HT-29 (cell line): ENCODE measurements around the gene LGR4. TPM values are rescaled to one million over a fixed set of nuclear protein-coding genes. Genes with fewer than 3 reads are reported as not detected.
"Not testable (repeated sequence)": the region's sequence is repeated elsewhere in the genome, so short reads cannot be mapped to it uniquely, and the experiment has no call there.

Experiments used
- DNase-seq: peaks from one replicate; pipeline ENCODE4 v3.0.0-alpha.2; 2015; ENCODE audit warnings: low spot score
- total RNA-seq: library from RNA; depleted of rRNA; stranded (reverse); fragments of >200 nt; shearing (Covaris generic); gene quantifications from 2 replicates; pipeline ENCODE4 v1.2.3, GENCODE V29; 2014; rRNA removed

The LGR4 gene
- 41.7 and 41.9 TPM in 2 replicates for total RNA-seq

- peak; percentile 97 for DNase-seq
Observed at GRCh38 chr11:27472398-27473016, at the start of gene LGR4. Gene LGR4 (minus strand): TSS chr11:27472790. CDS start chr11:27472302, 488 bp downstream.

- no peak for DNase-seq
Observed at GRCh38 chr11:27520226-27520625, 47.6 kb upstream of the LGR4 start.

DNA sequence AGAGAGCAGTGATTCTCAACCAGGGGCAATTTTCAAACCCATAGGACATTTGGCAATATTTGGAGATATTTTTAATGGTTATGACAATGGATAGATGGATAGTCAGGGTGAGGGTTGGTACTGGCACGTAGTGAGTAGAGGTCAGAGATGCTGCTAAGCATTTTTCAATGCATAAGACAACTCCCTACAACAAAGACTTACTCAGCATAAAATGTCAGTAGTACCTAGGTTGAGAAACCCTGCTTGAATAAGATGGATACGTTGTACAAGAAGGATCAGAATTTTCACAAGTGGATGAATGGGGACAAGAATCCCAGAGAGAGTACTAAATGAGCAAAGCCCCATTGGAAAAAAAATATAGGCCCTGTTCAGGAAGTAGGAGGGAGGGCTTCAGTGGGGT, 45.9 kb upstream of the LGR4 start:
- no peak for DNase-seq

GRCh38 chr11:27517490-27517889, 44.9 kb upstream of the LGR4 start:
- not testable (repeated sequence) for DNase-seq

DNA sequence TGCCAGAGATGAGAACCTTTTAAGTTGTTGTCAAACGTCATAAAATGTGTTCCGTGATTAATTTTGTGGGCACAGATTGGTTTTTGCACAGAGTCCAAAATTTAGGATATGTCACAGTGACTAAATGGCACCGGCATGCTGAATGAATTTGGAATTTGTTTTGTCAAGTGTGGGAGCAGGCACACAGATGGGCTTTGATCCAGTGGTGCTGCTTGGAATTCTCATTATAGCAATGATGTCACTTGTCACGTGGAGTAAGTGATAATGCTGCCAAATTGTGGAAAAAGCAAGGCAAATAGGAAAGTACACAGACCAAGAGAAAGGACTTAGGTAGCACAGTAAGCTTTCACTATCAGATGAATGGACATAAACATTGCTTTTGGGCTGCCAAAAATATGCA, 42.0 kb upstream of the LGR4 start:
- DNase-seq, result no peak

DNA sequence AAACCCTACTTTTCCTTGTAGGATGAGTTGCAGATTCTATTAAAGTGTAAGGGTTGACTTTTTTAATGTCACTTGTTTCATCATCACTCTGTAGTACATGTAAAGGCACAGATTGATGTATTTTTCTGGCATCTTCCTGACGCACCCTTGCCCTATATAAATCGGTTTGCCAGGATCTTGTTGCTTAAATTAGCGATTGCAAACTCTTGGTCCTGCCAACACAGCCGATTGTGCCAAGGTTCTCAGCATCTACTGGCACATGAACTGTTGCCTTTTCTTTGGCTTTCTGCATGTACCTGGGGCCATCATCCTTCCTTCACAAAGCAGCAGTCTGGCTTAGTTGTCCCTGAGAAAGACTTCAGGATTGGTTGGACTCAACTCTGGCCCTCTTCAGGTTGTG, 41.5 kb upstream of the LGR4 start:
- DNase-seq, result no peak

GRCh38 chr11:27513389-27513788, 40.8 kb upstream of the LGR4 start:
- no peak for DNase-seq

DNA sequence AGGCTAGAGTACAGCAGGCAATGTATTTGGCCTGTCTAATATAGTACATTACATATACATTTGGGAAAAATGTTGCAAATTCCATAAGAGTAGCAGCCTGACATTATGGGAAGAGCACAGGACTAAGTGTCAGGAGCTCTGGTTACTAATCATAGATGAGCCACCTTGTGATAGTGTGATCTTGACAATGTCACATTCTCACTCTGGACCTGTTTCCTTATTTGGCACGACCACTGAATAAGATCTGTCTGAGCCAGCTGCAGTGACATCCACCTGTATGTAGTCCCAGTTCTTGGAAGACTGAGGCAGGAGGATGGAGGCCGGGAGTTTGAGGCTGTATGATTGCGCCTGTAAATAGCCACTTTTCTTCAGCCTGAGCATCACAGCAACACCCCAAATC, 39.6 kb upstream of the LGR4 start:
- no peak for DNase-seq

- DNase-seq, result no peak
Observed at GRCh38 chr11:27509908-27510307, 37.3 kb upstream of the LGR4 start.

DNA sequence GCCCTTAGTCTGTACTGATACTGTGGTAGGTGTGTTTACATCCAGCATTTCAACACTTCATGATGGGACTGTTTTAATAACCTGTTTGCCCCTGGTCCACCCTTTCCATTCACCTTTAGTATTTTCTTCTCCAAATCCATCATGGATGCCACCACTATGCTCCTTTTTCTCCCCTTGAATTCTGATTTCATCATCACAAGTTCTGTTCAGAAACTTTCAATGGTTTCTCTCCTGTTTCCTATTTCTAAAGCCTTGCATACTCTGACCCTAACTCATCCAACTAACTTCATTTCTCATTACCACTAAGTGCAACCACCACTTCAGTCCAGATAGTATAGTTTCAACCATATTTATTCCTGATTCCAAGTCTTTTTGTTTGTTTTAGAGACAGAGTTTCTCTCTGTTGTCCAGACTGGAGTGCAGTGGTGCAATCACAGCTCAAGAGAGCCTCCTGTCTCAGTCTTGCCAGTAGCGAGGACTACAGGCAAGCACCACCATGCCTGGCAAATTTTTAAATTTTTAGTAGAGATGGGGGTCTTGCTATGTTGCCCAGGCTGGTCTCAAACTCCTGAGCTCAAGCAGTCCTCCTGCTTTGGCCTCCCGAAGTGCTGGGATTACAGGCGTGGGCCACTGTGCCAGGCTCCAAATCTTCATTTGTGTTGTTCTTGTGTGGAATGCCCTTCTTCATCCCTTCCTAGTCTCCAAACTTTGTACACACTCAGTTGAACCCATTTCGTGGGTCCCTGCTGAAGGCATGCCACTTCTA, 35.1 kb upstream of the LGR4 start:
- DNase-seq, result no peak

DNA sequence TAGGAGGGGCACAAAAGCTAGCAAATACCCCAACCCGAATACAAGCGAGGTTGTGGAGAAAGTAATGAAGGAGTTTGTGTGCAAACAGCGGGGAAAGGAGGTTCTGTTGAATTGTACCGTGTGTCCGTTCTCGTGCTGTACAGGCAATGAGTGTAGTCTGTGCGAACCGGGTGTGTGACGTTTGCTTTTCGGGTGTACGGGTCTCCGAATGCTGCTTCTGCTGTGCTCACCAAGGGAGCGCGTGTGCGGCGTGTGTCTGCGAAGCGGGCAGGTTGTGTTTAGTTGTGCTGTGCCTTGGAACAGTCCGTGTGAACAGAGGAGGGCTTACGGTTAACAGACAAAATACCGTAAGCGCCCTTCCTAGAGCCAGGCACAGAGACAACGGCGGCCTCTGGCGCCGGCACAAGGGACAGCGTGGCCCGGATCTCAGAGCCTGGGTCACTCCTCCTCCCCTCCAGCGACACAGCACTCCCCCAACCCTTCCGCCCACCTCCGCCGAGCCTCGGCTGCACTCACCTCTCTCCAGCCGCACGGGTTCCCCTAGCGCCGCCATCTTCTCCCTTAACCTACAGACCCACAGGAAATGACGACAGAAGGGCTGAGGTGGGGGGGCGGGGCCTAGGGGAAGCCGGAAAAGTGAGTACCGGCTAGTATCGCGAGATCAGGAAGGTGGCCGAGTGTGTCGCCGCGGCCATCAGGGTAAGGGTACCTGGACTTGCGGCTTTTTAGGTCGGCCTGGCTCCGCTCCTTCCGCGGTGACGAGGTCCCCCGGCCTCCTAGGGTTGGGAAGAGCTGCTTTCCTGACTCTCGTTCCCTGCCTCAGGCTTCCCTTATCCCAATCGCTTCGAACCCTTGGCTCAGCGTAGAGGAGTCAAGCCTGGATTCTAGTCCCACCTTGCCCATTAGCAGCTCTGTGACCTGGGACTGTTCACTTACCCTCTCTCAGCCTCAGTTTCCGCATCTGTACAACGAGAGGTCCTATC, 33.9 kb upstream of the LGR4 start, which contains the start of gene LIN7C:
LIN7C (minus strand) TSS at position 570 of the 983 bp plus-strand sequence; CDS start at position 553, 17 bp downstream.
- peak; percentile 98 for DNase-seq

DNA sequence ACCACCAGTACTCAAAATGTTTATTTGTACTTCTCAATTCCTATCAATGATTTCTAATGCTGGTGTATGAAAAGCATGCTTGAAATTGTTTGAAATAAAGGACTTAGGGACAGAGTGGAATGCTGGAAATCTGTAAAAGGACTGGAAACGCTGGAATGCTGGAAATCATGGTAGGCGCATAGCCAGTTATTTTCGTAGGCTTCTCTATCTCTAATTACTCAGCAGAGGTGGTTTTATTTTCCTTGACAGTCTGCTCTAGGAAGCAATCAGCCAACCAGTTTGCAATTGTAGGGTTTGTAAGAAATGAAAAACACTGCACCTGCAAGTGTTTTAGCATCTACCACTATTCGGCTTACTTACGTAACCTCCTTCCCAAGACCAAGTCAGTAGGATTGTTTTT, 33.2 kb upstream of the LGR4 start:
- no peak for DNase-seq

- DNase-seq, result no peak
Observed at GRCh38 chr11:27504205-27504604, 31.6 kb upstream of the LGR4 start.

- DNase-seq, result no peak
Observed at GRCh38 chr11:27501100-27501499, 28.5 kb upstream of the LGR4 start.

- DNase-seq, result no peak
Observed at GRCh38 chr11:27497911-27498310, 25.3 kb upstream of the LGR4 start.

GRCh38 chr11:27497284-27497866, 24.8 kb upstream of the LGR4 start:
- peak; percentile 63 for DNase-seq

- DNase-seq, result no peak
Observed at GRCh38 chr11:27496461-27496860, 23.9 kb upstream of the LGR4 start.

GRCh38 chr11:27495710-27496300, 23.2 kb upstream of the LGR4 start:
- DNase-seq, result no peak

DNA sequence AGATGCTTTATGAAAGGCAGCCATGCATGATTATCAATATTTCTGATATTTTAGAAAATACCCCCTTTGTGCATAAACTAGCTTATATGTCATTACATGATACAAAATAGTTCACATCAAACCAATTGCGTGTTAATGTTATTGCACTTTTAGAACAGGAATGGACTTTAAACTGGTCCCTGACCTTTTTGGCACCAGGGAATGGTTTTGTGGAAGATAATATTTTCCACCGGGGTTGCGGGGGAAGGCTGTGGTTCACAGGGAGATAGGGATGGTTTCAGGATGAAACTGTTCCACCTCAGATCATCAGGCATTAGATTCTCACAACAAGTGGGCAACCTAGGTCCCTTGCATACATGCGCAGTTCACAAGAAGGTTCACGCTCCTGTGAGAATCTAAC, 16.5 kb upstream of the LGR4 start:
- no peak for DNase-seq

GRCh38 chr11:27487706-27488105, 15.1 kb upstream of the LGR4 start:
- no peak for DNase-seq
